ENCODE data around the gene TRIM8.

TRIM8 gene

GRCh38 chr10:102649797-102650654 lies 5.7 kb downstream of the TRIM8 start:
- peaks cover 31% of the 10 kb centered on the region for H3K4me1 ChIP-seq (ENCODE audit: control insufficient read depth, insufficient read depth, low read length)
- H3K4me3 ChIP-seq (ENCODE audit: low read length): peak overlapping the region; percentile 38
- no peaks in the 10 kb centered on the region for H3K27me3 ChIP-seq (ENCODE audit: control insufficient read depth, insufficient read depth, low read length)
- peaks cover 7% of the 10 kb centered on the region for H3K36me3 ChIP-seq (ENCODE audit: control insufficient read depth, insufficient read depth, low read length)
- H3K9ac ChIP-seq (ENCODE audit: low read length): no peak overlapping the region
- peak overlapping the region; percentile 31 for H3K27ac ChIP-seq (ENCODE audit: low read depth, low read length)

GRCh38 chr10:102650655-102651454 lies 6.6 kb downstream of the TRIM8 start:
- Histone ChIP-seq H3K27ac (ENCODE audit: low read depth, low read length) (no peak overlapping the region), H3K4me3 (ENCODE audit: low read length) (no peak overlapping the region), H3K27me3 (ENCODE audit: control insufficient read depth, insufficient read depth, low read length) (no peaks in the 10 kb centered on the region), H3K4me1 (ENCODE audit: control insufficient read depth, insufficient read depth, low read length) (peaks cover 31% of the 10 kb centered on the region), H3K9ac (ENCODE audit: low read length) (no peak overlapping the region), H3K36me3 (ENCODE audit: control insufficient read depth, insufficient read depth, low read length) (peaks cover 15% of the 10 kb centered on the region)

- Histone ChIP-seq H3K4me1 (ENCODE audit: control insufficient read depth, insufficient read depth, low read length) (peaks cover 31% of the 10 kb centered on the region), H3K27ac (ENCODE audit: low read depth, low read length) (no peak overlapping the region), H3K4me3 (ENCODE audit: low read length) (peak overlapping the region; percentile 11), H3K36me3 (ENCODE audit: control insufficient read depth, insufficient read depth, low read length) (peaks cover 23% of the 10 kb centered on the region), H3K9ac (ENCODE audit: low read length) (no peak overlapping the region), H3K27me3 (ENCODE audit: control insufficient read depth, insufficient read depth, low read length) (no peaks in the 10 kb centered on the region)
These were observed 7.3 kb downstream of the TRIM8 start for GRCh38 chr10:102651455-102652169.

- Histone ChIP-seq H3K9ac (ENCODE audit: low read length) (no peak overlapping the region), H3K4me1 (ENCODE audit: control insufficient read depth, insufficient read depth, low read length) (peaks cover 26% of the 10 kb centered on the region), H3K27me3 (ENCODE audit: control insufficient read depth, insufficient read depth, low read length) (no peaks in the 10 kb centered on the region), H3K4me3 (ENCODE audit: low read length) (peak overlapping the region; percentile 11), H3K27ac (ENCODE audit: low read depth, low read length) (no peak overlapping the region), H3K36me3 (ENCODE audit: control insufficient read depth, insufficient read depth, low read length) (peaks cover 26% of the 10 kb centered on the region)
These were observed 8.1 kb downstream of the TRIM8 start for GRCh38 chr10:102652170-102652916.

- Histone ChIP-seq H3K4me3 (ENCODE audit: low read length) (no peak overlapping the region), H3K27me3 (ENCODE audit: control insufficient read depth, insufficient read depth, low read length) (no peaks in the 10 kb centered on the region), H3K27ac (ENCODE audit: low read depth, low read length) (no peak overlapping the region), H3K9ac (ENCODE audit: low read length) (no peak overlapping the region), H3K36me3 (ENCODE audit: control insufficient read depth, insufficient read depth, low read length) (peaks cover 26% of the 10 kb centered on the region), H3K4me1 (ENCODE audit: control insufficient read depth, insufficient read depth, low read length) (peaks cover 20% of the 10 kb centered on the region)
These were observed 8.8 kb downstream of the TRIM8 start for GRCh38 chr10:102653060-102653459.

GRCh38 chr10:102654566-102654965 lies 10.3 kb downstream of the TRIM8 start:
- no peak overlapping the region for H3K4me3 ChIP-seq (ENCODE audit: low read length)
- no peak overlapping the region for H3K9ac ChIP-seq (ENCODE audit: low read length)
- H3K27me3 ChIP-seq (ENCODE audit: control insufficient read depth, insufficient read depth, low read length): no peaks in the 10 kb centered on the region
- H3K27ac ChIP-seq (ENCODE audit: low read depth, low read length): no peak overlapping the region
- H3K4me1 ChIP-seq (ENCODE audit: control insufficient read depth, insufficient read depth, low read length): peaks cover 5% of the 10 kb centered on the region
- peaks cover 26% of the 10 kb centered on the region for H3K36me3 ChIP-seq (ENCODE audit: control insufficient read depth, insufficient read depth, low read length)

GRCh38 chr10:102654969-102655368 lies 10.7 kb downstream of the TRIM8 start:
- peaks cover 26% of the 10 kb centered on the region for H3K36me3 ChIP-seq (ENCODE audit: control insufficient read depth, insufficient read depth, low read length)
- H3K27ac ChIP-seq (ENCODE audit: low read depth, low read length): no peak overlapping the region
- no peak overlapping the region for H3K4me3 ChIP-seq (ENCODE audit: low read length)
- no peak overlapping the region for H3K9ac ChIP-seq (ENCODE audit: low read length)
- H3K27me3 ChIP-seq (ENCODE audit: control insufficient read depth, insufficient read depth, low read length): no peaks in the 10 kb centered on the region
- H3K4me1 ChIP-seq (ENCODE audit: control insufficient read depth, insufficient read depth, low read length): peaks cover 2% of the 10 kb centered on the region

- H3K27me3 ChIP-seq (ENCODE audit: control insufficient read depth, insufficient read depth, low read length): no peaks in the 10 kb centered on the region
- no peak overlapping the region for H3K4me3 ChIP-seq (ENCODE audit: low read length)
- H3K27ac ChIP-seq (ENCODE audit: low read depth, low read length): no peak overlapping the region
- peaks cover 3% of the 10 kb centered on the region for H3K4me1 ChIP-seq (ENCODE audit: control insufficient read depth, insufficient read depth, low read length)
- no peak overlapping the region for H3K9ac ChIP-seq (ENCODE audit: low read length)
- peaks cover 23% of the 10 kb centered on the region for H3K36me3 ChIP-seq (ENCODE audit: control insufficient read depth, insufficient read depth, low read length)
These were observed 11.7 kb downstream of the TRIM8 start for GRCh38 chr10:102656026-102656425.

GRCh38 chr10:102656791-102657371 lies 12.6 kb downstream of the TRIM8 start:
- no peak overlapping the region for H3K27ac ChIP-seq (ENCODE audit: low read depth, low read length)
- peaks cover 3% of the 10 kb centered on the region for H3K4me1 ChIP-seq (ENCODE audit: control insufficient read depth, insufficient read depth, low read length)
- no peaks in the 10 kb centered on the region for H3K27me3 ChIP-seq (ENCODE audit: control insufficient read depth, insufficient read depth, low read length)
- no peak overlapping the region for H3K9ac ChIP-seq (ENCODE audit: low read length)
- H3K36me3 ChIP-seq (ENCODE audit: control insufficient read depth, insufficient read depth, low read length): peaks cover 23% of the 10 kb centered on the region
- no peak overlapping the region for H3K4me3 ChIP-seq (ENCODE audit: low read length)

- no peaks in the 10 kb centered on the region for H3K27me3 ChIP-seq (ENCODE audit: control insufficient read depth, insufficient read depth, low read length)
- H3K36me3 ChIP-seq (ENCODE audit: control insufficient read depth, insufficient read depth, low read length): peaks cover 23% of the 10 kb centered on the region
- H3K4me3 ChIP-seq (ENCODE audit: low read length): no peak overlapping the region
- H3K9ac ChIP-seq (ENCODE audit: low read length): peak overlapping the region; percentile 17
- H3K27ac ChIP-seq (ENCODE audit: low read depth, low read length): no peak overlapping the region
- peaks cover 3% of the 10 kb centered on the region for H3K4me1 ChIP-seq (ENCODE audit: control insufficient read depth, insufficient read depth, low read length)
These were observed 13.2 kb downstream of the TRIM8 start for GRCh38 chr10:102657451-102657850.

GRCh38 chr10:102657984-102658724 lies 13.9 kb downstream of the TRIM8 start:
- no peak overlapping the region for H3K9ac ChIP-seq (ENCODE audit: low read length)
- H3K27me3 ChIP-seq (ENCODE audit: control insufficient read depth, insufficient read depth, low read length): no peaks in the 10 kb centered on the region
- peaks cover 23% of the 10 kb centered on the region for H3K36me3 ChIP-seq (ENCODE audit: control insufficient read depth, insufficient read depth, low read length)
- H3K27ac ChIP-seq (ENCODE audit: low read depth, low read length): no peak overlapping the region
- H3K4me3 ChIP-seq (ENCODE audit: low read length): no peak overlapping the region
- peaks cover 3% of the 10 kb centered on the region for H3K4me1 ChIP-seq (ENCODE audit: control insufficient read depth, insufficient read depth, low read length)

All from rectal smooth muscle tissue (tissue), 1 donor.